SK-N-SH treated with all-trans-retinoic acid at 6 μM for 48 hours (cell line): ENCODE results near the gene RADIL.

Experiments used
- BACH2 ChIP-seq: fragments of 250-450 bp; sonication (Bioruptor Pico); IDR thresholded peaks from 2 replicates; pipeline ENCODE4 v1.9.0; 2021; ENCODE audit warnings: mild to moderate bottlenecking, borderline replicate concordance
- ZFP30 ChIP-seq: fragments of 450-650 bp; formaldehyde crosslinking; IDR thresholded peaks from 2 replicates; pipeline ENCODE4 v1.5.0; 2022; ENCODE audit warnings: mild to moderate bottlenecking, moderate library complexity

DNA sequence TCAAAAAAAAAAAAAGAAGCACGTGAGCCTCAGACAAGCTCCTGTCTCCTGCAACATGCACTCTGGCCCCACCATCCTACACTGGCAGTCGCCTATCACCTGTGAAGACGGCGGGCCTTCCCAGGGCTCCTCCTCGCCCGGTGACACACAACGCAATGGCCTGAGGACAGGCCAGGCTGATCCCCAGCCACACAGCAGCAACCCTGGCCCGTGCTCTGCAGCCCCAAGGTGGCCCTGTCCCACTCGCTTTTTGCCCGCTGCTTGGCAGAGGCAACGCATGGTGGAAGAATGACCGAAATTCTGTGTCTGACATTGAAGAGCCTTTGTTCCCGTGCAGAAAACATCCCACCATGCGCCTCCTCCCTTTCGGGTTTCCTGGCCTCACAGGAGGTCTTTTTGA, 8.1 kb downstream of the RADIL start:
- TF ChIP-seq BACH2 (CRISPR knock-in tag), result no peak
- no peak for TF ChIP-seq ZFP30
